OCI-LY3 (cell line): ENCODE results near the gene CNNM1.

Experiments used
- EZH2phosphoT487 ChIP-seq: fragments of 200-600 bp; shearing (Covaris generic); IDR thresholded peaks from 2 replicates; pipeline ENCODE4 v1.6.1; 2018; ENCODE audit warnings: antibody characterized with exemption, mixed run types, low read depth
- TF ChIP-seq, protein P1 (sequence below): fragments of 200-600, 300-600 bp; sonication (generic); IDR thresholded peaks from 2 replicates; pipeline ENCODE4 v1.5.1; 2014; ENCODE audit warnings: antibody characterized with exemption, low read length, low read depth

DNA sequence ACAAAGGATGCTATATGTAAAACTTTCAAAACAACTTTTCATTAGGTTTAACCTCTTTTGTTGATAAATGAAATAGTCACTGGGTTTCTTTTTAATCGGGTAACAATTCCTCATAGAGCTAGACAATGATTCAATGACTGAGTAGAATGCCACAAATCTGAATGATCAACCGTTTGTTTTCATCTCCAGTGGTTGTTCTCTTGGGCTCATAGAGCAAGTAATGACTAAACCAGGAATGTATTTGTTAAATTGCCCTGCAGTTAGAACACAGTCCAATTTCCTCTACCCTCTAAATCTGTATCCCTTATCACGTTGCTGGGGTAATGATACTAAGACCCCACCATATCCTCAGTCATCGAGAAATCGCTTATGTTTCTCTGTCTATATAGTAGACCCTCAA, 40.0 kb downstream of the CNNM1 start:
- TF ChIP-seq, protein P1, sequence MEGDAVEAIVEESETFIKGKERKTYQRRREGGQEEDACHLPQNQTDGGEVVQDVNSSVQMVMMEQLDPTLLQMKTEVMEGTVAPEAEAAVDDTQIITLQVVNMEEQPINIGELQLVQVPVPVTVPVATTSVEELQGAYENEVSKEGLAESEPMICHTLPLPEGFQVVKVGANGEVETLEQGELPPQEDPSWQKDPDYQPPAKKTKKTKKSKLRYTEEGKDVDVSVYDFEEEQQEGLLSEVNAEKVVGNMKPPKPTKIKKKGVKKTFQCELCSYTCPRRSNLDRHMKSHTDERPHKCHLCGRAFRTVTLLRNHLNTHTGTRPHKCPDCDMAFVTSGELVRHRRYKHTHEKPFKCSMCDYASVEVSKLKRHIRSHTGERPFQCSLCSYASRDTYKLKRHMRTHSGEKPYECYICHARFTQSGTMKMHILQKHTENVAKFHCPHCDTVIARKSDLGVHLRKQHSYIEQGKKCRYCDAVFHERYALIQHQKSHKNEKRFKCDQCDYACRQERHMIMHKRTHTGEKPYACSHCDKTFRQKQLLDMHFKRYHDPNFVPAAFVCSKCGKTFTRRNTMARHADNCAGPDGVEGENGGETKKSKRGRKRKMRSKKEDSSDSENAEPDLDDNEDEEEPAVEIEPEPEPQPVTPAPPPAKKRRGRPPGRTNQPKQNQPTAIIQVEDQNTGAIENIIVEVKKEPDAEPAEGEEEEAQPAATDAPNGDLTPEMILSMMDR = no peak
- TF ChIP-seq EZH2phosphoT487 = no peak
